SK-N-SH (cell line): ENCODE measurements around the gene USP15. TPM values are rescaled to one million over a fixed set of nuclear protein-coding genes. Genes with fewer than 3 reads are reported as not detected.

Source experiments
- CTCF ChIA-PET: fragments of 300-600, 350-600 bp; formaldehyde crosslinking; extraction: SDS; loops from one replicate; lab custom pipeline; 2021; lab: Yijun Ruan, JAX
- POLR2A ChIA-PET: fragments of 350-600 bp; sonication (Branson Sonifier 250); formaldehyde crosslinking; extraction: SDS; loops from one replicate; lab custom pipeline; 2020; ENCODE audit warnings: antibody characterized with exemption, inconsistent platforms; lab: Yijun Ruan, JAX
- DNase-seq: peaks from one replicate; pipeline ENCODE4 v3.0.0; 2012
- H2AFZ ChIP-seq: fragments of 200-600 bp; sonication (generic); 2 replicates; pipeline ENCODE4 v1.8.1; 2016; ENCODE audit warnings: antibody characterized with exemption, mild to moderate bottlenecking, low read depth
- H3F3A ChIP-seq: fragments of 200-600 bp; sonication (generic); replicated peaks from 2 replicates; pipeline ENCODE3; 2016; ENCODE audit warnings: antibody characterized with exemption, mild to moderate bottlenecking; ENCODE audit not compliant: insufficient read depth
- H3K27ac ChIP-seq, 2 experiments: fragments of 200-500 bp in 1 of 2; fragments of 200-600 bp in 1 of 2; sonication (Bioruptor generic) in 1 of 2; sonication (generic), shearing (Covaris generic) in 1 of 2; 2 replicates each; pipeline versions ENCODE4 v1.5.1 to v1.6.1; 2014 to 2016; ENCODE audit warnings: low read depth in 2 of 2, inconsistent platforms in 1 of 2, low read length in 1 of 2, mild to moderate bottlenecking in 1 of 2, mixed read lengths in 1 of 2
- H3K27me3 ChIP-seq: fragments of 200-600 bp; sonication (generic), shearing (Covaris generic); 2 replicates; pipeline ENCODE4 v1.6.1; 2016; ENCODE audit warnings: mixed run types; ENCODE audit not compliant: insufficient read depth
- H3K36me3 ChIP-seq, 2 experiments: fragments of 200-500 bp in 1 of 2; fragments of 200-600 bp in 1 of 2; sonication (Bioruptor generic) in 1 of 2; sonication (generic) in 1 of 2; replicated peaks in 1 of 2; 2 replicates each; pipeline versions ENCODE3 to v1.5.1; 2014 to 2016; ENCODE audit warnings: low read length in 1 of 2, mild to moderate bottlenecking in 1 of 2; ENCODE audit not compliant: insufficient read depth in 2 of 2, control insufficient read depth in 1 of 2
- H3K4me1 ChIP-seq, 2 experiments: fragments of 200-500 bp in 1 of 2; fragments of 200-600 bp in 1 of 2; sonication (Bioruptor generic) in 1 of 2; sonication (generic), shearing (Covaris generic) in 1 of 2; 2 replicates each; pipeline versions ENCODE4 v1.5.1 to v1.6.1; 2014 to 2016; ENCODE audit warnings: low read depth in 1 of 2, low read length in 1 of 2, mixed run types in 1 of 2; ENCODE audit not compliant: insufficient read depth in 2 of 2, control insufficient read depth in 1 of 2
- H3K4me2 ChIP-seq: fragments of 200-600 bp; sonication (generic), shearing (Covaris generic); 2 replicates; pipeline ENCODE4 v1.6.1; 2017; ENCODE audit warnings: mixed run types
- H3K4me3 ChIP-seq, 2 experiments: fragments of 200-500 bp in 1 of 2; fragments of 200-600 bp in 1 of 2; sonication (Bioruptor generic) in 1 of 2; sonication (generic), shearing (Covaris generic) in 1 of 2; 2 replicates each; pipeline versions ENCODE4 v1.5.1 to v1.8.1; 2014 to 2016; ENCODE audit warnings: low read depth in 2 of 2, inconsistent platforms in 1 of 2, low read length in 1 of 2, mild to moderate bottlenecking in 1 of 2, mixed read lengths in 1 of 2, moderate library complexity in 1 of 2
- H3K79me2 ChIP-seq: fragments of 200-600 bp; sonication (generic); 2 replicates; pipeline ENCODE4 v1.8.1; 2017; ENCODE audit warnings: mild to moderate bottlenecking; ENCODE audit not compliant: insufficient read depth
- H3K9ac ChIP-seq: fragments of 200-600 bp; sonication (generic); 2 replicates; pipeline ENCODE4 v1.6.1; 2017; ENCODE audit warnings: mixed run types
- H3K9me2 ChIP-seq: fragments of 200-600 bp; sonication (generic); 2 replicates; pipeline ENCODE4 v1.6.1; 2017; ENCODE audit warnings: mixed run types
- H3K9me3 ChIP-seq: fragments of 200-600 bp; sonication (generic); 2 replicates; pipeline ENCODE4 v1.6.1; 2017; ENCODE audit warnings: mixed run types, mild to moderate bottlenecking, moderate library complexity
- H4K20me1 ChIP-seq: fragments of 200-600 bp; sonication (generic); 2 replicates; pipeline ENCODE4 v1.6.1; 2017; ENCODE audit warnings: mild to moderate bottlenecking, mixed run types; ENCODE audit not compliant: insufficient read depth
- CTCF ChIP-seq: fragments of 200-600 bp; sonication (generic); IDR thresholded peaks from 2 replicates; pipeline ENCODE4 v1.6.1; 2017; ENCODE audit warnings: antibody characterized with exemption, mild to moderate bottlenecking, moderate library complexity
- EP300 ChIP-seq, 2 experiments: IDR thresholded peaks; 2 replicates each; pipeline versions ENCODE4 v1.4.0 to v1.6.1; 2012; ENCODE audit warnings: borderline replicate concordance in 1 of 2, low read depth in 1 of 2, low read length in 1 of 2
- EZH2phosphoT487 ChIP-seq: fragments of 200-600 bp; sonication (generic); IDR thresholded peaks from 2 replicates; pipeline ENCODE4 v1.6.1; 2017; ENCODE audit warnings: low read depth, mixed run types, mild to moderate bottlenecking, antibody characterized with exemption, moderate library complexity, borderline replicate concordance
- FOXM1 ChIP-seq: IDR thresholded peaks from 2 replicates; pipeline ENCODE4 v1.4.0; 2012; ENCODE audit warnings: low read depth, mild to moderate bottlenecking
- GABPA ChIP-seq: IDR thresholded peaks from 2 replicates; pipeline ENCODE4 v1.4.0; 2012; ENCODE audit warnings: low read depth, mild to moderate bottlenecking
- GATA2 ChIP-seq: sonication (generic); formaldehyde crosslinking; IDR thresholded peaks from 2 replicates; pipeline ENCODE4 v1.5.0; 2020; ENCODE audit warnings: mild to moderate bottlenecking, missing genetic modification reagents
- JUND ChIP-seq: IDR thresholded peaks from 2 replicates; pipeline ENCODE4 v1.4.0; 2012
- MEF2A ChIP-seq: IDR thresholded peaks from 2 replicates; pipeline ENCODE4 v1.4.0; 2012; ENCODE audit warnings: low read depth, borderline replicate concordance
- PBX3 ChIP-seq: IDR thresholded peaks from 2 replicates; pipeline ENCODE4; 2012
- RAD21 ChIP-seq: IDR thresholded peaks from 2 replicates; pipeline ENCODE4 v1.6.1; 2012; ENCODE audit warnings: mild to moderate bottlenecking, low read length
- RCOR1 ChIP-seq: fragments of 150-350 bp; IDR thresholded peaks from 2 replicates; pipeline ENCODE4 v1.6.1; 2017; ENCODE audit warnings: antibody characterized with exemption, low read length
- RFX5 ChIP-seq: IDR thresholded peaks from 2 replicates; pipeline ENCODE4 v1.6.1; 2012; ENCODE audit warnings: mild to moderate bottlenecking, improper control_type of control experiment, low read length
- RXRA ChIP-seq: IDR thresholded peaks from 2 replicates; pipeline ENCODE4 v1.4.0; 2012; ENCODE audit warnings: low read depth, mild to moderate bottlenecking, borderline replicate concordance
- SMC3 ChIP-seq: IDR thresholded peaks from 2 replicates; pipeline ENCODE4 v1.6.1; 2012; ENCODE audit warnings: low read depth, low read length, improper control_type of control experiment
- TEAD4 ChIP-seq: IDR thresholded peaks from 2 replicates; pipeline ENCODE4 v1.4.0; 2012; ENCODE audit warnings: mild to moderate bottlenecking, borderline replicate concordance; ENCODE audit not compliant: insufficient read depth
- YY1 ChIP-seq: IDR thresholded peaks from 2 replicates; pipeline ENCODE4 v1.4.0; 2012; ENCODE audit warnings: low read depth, mild to moderate bottlenecking
- WGBS: methylation state at CpG from one replicate; pipeline ENCODE4 v1.1.6; 2017; ENCODE audit warnings: low lambda C conversion rate; 5-methylcytosine and 5-hydroxymethylcytosine counted together
- polyA plus RNA-seq, 3 experiments: library from polyadenylated mRNA; depleted of rRNA; stranded (reverse); fragments of >200 nt; gene quantifications; 2 replicates each; pipeline ENCODE4 v1.2.3, GENCODE V29; 2012
- TF ChIP-seq, protein P1 (sequence below): IDR thresholded peaks from 2 replicates; pipeline ENCODE4 v1.4.0; 2012; ENCODE audit warnings: low read depth, borderline replicate concordance
- TF ChIP-seq, protein P2 (sequence below): fragments of 150-350 bp; IDR thresholded peaks from 2 replicates; pipeline ENCODE4 v1.6.1; 2017; ENCODE audit warnings: antibody characterized with exemption, low read length, low read depth, borderline replicate concordance

The USP15 gene
- polyA plus RNA-seq, 1 of the 3 experiments (the other 2 are of a cell fraction) = 13.2 TPM

GRCh38 chr12:62436164-62436503 is 175.9 kb downstream of the USP15 start:
- Histone ChIP-seq H3K4me1 (peaks cover 0 to 14% of the 10 kb centered on the region in 2 experiments; a peak in 2 of 4 replicates), H4K20me1 (no peaks in the 10 kb centered on the region), H3K4me3 (peak overlapping the region in 1 of 2 experiments; percentile 58; a peak in 1 of 4 replicates), H3K27me3 (no peaks in the 10 kb centered on the region), H3K9me2 (no peaks in the 10 kb centered on the region), H3K9ac (no peak overlapping the region), H3K36me3 (no peaks in the 10 kb centered on the region), H3K4me2 (0 out of 2 replicates have a peak overlapping the region, but pooled peaks have one; percentile 78), H3K27ac (no peak overlapping the region), H3K9me3 (no peaks in the 10 kb centered on the region), H3K79me2 (no peaks in the 10 kb centered on the region), H2AFZ (no peak overlapping the region), H3F3A (peaks cover 5% of the 10 kb centered on the region)
- no peak for DNase-seq
- CTCF ChIA-PET = interaction anchor here (0.9 to 7.2 kb wide), 18 partner anchors 8 to 382 kb away, joined by 3 to 189 read pairs (median 8); partner anchors contain the start of gene MON2
- WGBS = 88% methylated on average over 5 of the region's 12 CpGs
- TF ChIP-seq TEAD4 = no peak
- no peak for TF ChIP-seq RFX5
- TF ChIP-seq RCOR1 = no peak
- no peak for TF ChIP-seq GABPA
- no peak for TF ChIP-seq GATA2 (CRISPR knock-in tag)
- TF ChIP-seq EZH2phosphoT487 = no peak
- no peak for TF ChIP-seq JUND
- TF ChIP-seq YY1 = no peak
- TF ChIP-seq PBX3 = no peak
- TF ChIP-seq CTCF = no peak
- TF ChIP-seq RAD21 = no peak
- TF ChIP-seq EP300 (IDR thresholded peaks at IDR 0.05; ENCODE audit: borderline replicate concordance in 1 of 2, low read depth in 1 of 2, low read length in 1 of 2) = no peak
- TF ChIP-seq, protein P1, sequence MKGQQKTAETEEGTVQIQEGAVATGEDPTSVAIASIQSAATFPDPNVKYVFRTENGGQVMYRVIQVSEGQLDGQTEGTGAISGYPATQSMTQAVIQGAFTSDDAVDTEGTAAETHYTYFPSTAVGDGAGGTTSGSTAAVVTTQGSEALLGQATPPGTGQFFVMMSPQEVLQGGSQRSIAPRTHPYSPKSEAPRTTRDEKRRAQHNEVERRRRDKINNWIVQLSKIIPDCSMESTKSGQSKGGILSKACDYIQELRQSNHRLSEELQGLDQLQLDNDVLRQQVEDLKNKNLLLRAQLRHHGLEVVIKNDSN = no peak
- TF ChIP-seq, protein P2, sequence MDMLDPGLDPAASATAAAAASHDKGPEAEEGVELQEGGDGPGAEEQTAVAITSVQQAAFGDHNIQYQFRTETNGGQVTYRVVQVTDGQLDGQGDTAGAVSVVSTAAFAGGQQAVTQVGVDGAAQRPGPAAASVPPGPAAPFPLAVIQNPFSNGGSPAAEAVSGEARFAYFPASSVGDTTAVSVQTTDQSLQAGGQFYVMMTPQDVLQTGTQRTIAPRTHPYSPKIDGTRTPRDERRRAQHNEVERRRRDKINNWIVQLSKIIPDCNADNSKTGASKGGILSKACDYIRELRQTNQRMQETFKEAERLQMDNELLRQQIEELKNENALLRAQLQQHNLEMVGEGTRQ = no peak
- TF ChIP-seq RXRA = no peak
- no peak for TF ChIP-seq MEF2A
- TF ChIP-seq FOXM1 = no peak
- TF ChIP-seq SMC3 = no peak
- POLR2A ChIA-PET = no interaction called here
